HG03139 (cell line): ENCODE data around the gene PEX7.
"Not testable (repeated sequence)": the region's sequence is repeated elsewhere in the genome, so short reads cannot be mapped to it uniquely, and the experiment has no call there.

Experiments
- ATAC-seq: cut with Tn5 transposase; IDR thresholded peaks from one replicate; pipeline ENCODE4 v1.9.1; 2021; ENCODE audit not compliant: unreplicated experiment

PEX7 gene

GRCh38 chr6:136840276-136841001, 18.0 kb downstream of the PEX7 start:
- ATAC-seq = no peak

- no peak for ATAC-seq
Observed at GRCh38 chr6:136843210-136843609, 20.8 kb downstream of the PEX7 start.

- ATAC-seq = no peak
Observed at GRCh38 chr6:136846046-136846445, 23.7 kb downstream of the PEX7 start.

GRCh38 chr6:136846477-136846876, 24.1 kb downstream of the PEX7 start:
- not testable (repeated sequence) for ATAC-seq

- ATAC-seq = not testable (repeated sequence)
Observed at GRCh38 chr6:136849979-136850563, 27.7 kb downstream of the PEX7 start.

GRCh38 chr6:136859430-136859829, 37.0 kb downstream of the PEX7 start:
- ATAC-seq = no peak

GRCh38 chr6:136860043-136860442, 37.7 kb downstream of the PEX7 start:
- ATAC-seq = no peak

- no peak for ATAC-seq
Observed at GRCh38 chr6:136862662-136863061, 40.3 kb downstream of the PEX7 start.

GRCh38 chr6:136863752-136864151, 41.4 kb downstream of the PEX7 start:
- ATAC-seq = no peak

GRCh38 chr6:136864676-136865075, 42.3 kb downstream of the PEX7 start:
- no peak for ATAC-seq

GRCh38 chr6:136866872-136867416, 44.6 kb downstream of the PEX7 start:
- ATAC-seq = no peak

GRCh38 chr6:136869451-136869850, 47.1 kb downstream of the PEX7 start:
- ATAC-seq = no peak

- ATAC-seq = no peak
Observed at GRCh38 chr6:136873748-136874147, 51.4 kb downstream of the PEX7 start.

GRCh38 chr6:136876469-136876868, 54.1 kb downstream of the PEX7 start:
- ATAC-seq = not testable (repeated sequence)

- no peak for ATAC-seq
Observed at GRCh38 chr6:136880748-136881460, 58.5 kb downstream of the PEX7 start.

GRCh38 chr6:136886091-136886490, 63.7 kb downstream of the PEX7 start:
- no peak for ATAC-seq

GRCh38 chr6:136887953-136888352, 65.6 kb downstream of the PEX7 start:
- no peak for ATAC-seq

- no peak for ATAC-seq
Observed at GRCh38 chr6:136889271-136890193, 67.1 kb downstream of the PEX7 start.

- no peak for ATAC-seq
Observed at GRCh38 chr6:136890194-136890839, 67.9 kb downstream of the PEX7 start.

GRCh38 chr6:136890986-136891385, 68.6 kb downstream of the PEX7 start:
- ATAC-seq = no peak
